ENCODE results near the gene ZBTB21.

DNA sequence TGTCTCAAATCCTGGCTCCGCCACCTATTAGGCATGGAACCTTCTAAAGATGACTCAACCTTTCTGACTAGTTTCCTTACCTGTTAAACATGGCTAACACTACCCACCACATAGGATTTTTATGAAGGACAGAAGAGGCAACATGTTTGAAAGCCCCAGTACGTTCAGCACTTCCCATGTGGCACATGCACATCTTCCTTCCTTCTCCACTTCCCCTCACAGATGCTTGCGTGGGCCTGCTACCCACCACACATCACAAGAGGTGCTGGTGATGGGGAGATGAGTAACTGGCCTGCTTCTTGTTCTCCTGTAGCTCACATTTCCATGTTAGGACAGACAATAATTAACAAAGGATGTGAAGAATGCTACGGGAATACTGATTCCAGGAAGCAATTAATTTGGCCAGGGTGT, 7.1 kb downstream of the ZBTB21 start:
- TF ChIP-seq, protein P1, sequence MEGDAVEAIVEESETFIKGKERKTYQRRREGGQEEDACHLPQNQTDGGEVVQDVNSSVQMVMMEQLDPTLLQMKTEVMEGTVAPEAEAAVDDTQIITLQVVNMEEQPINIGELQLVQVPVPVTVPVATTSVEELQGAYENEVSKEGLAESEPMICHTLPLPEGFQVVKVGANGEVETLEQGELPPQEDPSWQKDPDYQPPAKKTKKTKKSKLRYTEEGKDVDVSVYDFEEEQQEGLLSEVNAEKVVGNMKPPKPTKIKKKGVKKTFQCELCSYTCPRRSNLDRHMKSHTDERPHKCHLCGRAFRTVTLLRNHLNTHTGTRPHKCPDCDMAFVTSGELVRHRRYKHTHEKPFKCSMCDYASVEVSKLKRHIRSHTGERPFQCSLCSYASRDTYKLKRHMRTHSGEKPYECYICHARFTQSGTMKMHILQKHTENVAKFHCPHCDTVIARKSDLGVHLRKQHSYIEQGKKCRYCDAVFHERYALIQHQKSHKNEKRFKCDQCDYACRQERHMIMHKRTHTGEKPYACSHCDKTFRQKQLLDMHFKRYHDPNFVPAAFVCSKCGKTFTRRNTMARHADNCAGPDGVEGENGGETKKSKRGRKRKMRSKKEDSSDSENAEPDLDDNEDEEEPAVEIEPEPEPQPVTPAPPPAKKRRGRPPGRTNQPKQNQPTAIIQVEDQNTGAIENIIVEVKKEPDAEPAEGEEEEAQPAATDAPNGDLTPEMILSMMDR (IDR thresholded peaks at IDR 0.05) = no peak
- no peak for TF ChIP-seq POLR2A (IDR thresholded peaks at IDR 0.05)
